ENCODE results near the gene CXCR5.

DNA sequence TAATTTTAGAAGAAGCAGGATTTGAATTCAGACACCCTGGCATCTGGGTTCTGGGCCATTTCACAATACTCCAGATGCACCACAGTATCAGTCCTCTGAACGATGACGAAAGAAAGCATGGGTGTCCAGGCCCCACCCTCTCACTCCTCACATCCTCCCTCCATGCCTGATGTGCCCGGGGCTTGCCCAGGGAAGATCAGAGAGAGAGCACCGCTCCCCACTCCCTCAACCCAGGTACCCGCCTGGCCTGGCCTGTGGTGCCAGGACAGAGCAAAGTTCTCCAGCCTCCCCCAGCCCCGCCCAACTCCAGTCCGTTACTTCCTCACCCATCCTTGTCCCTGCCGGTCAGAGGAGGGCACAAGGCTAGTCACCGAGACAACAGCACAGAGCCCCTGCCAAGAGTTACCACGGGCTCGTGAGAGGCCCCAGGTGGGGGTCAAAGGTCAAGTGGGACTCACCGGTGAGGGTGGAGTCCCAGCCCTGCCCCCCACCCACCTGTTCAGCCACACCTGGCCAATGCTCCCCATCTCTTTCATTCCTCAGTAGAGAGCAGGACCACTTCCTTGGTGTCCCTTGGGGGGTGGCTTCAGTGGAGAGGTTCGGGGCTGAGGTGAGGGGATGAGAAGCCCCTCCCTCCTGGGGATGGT is 33.9 kb downstream of the CXCR5 start:
- no peak for TF ChIP-seq EZH2 (IDR thresholded peaks at IDR 0.05; ENCODE audit: low read length, unreplicated experiment)
- no peak for TF ChIP-seq EZH2phosphoT487 (IDR thresholded peaks at IDR 0.05; ENCODE audit: borderline replicate concordance, low read length)
- TF ChIP-seq, protein P1, sequence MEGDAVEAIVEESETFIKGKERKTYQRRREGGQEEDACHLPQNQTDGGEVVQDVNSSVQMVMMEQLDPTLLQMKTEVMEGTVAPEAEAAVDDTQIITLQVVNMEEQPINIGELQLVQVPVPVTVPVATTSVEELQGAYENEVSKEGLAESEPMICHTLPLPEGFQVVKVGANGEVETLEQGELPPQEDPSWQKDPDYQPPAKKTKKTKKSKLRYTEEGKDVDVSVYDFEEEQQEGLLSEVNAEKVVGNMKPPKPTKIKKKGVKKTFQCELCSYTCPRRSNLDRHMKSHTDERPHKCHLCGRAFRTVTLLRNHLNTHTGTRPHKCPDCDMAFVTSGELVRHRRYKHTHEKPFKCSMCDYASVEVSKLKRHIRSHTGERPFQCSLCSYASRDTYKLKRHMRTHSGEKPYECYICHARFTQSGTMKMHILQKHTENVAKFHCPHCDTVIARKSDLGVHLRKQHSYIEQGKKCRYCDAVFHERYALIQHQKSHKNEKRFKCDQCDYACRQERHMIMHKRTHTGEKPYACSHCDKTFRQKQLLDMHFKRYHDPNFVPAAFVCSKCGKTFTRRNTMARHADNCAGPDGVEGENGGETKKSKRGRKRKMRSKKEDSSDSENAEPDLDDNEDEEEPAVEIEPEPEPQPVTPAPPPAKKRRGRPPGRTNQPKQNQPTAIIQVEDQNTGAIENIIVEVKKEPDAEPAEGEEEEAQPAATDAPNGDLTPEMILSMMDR (conservative IDR thresholded peaks at IDR 0.05; ENCODE audit: low read depth, low read length) = no peak
